Subcutaneous abdominal adipose tissue (tissue), 5 donors: Measurements from ENCODE around the gene RNF224.

Source experiments
- H3K27ac ChIP-seq: one replicate; pipeline ENCODE4 v1.7.0; 2013; ENCODE audit warnings: low read depth, mild to moderate bottlenecking, inconsistent platforms, low read length, moderate library complexity
- H3K27me3 ChIP-seq, 5 donors: one replicate each; pipeline ENCODE4 v1.7.0; 2013; ENCODE audit warnings: low read length in 5 of 5, inconsistent platforms in 1 of 5; ENCODE audit not compliant: control insufficient read depth in 5 of 5, insufficient read depth in 4 of 5
- H3K36me3 ChIP-seq, 5 donors: one replicate each; pipeline ENCODE4 v1.7.0; 2013; ENCODE audit warnings: low read length in 5 of 5; ENCODE audit not compliant: control insufficient read depth in 5 of 5, insufficient read depth in 5 of 5
- H3K4me1 ChIP-seq, 5 donors: one replicate each; pipeline ENCODE4 v1.7.0; 2013; ENCODE audit warnings: low read length in 5 of 5, mild to moderate bottlenecking in 3 of 5, moderate library complexity in 1 of 5; ENCODE audit not compliant: control insufficient read depth in 5 of 5, insufficient read depth in 5 of 5
- H3K4me3 ChIP-seq, 5 donors: one replicate each; pipeline ENCODE4 v1.7.0; 2013; ENCODE audit warnings: low read length in 5 of 5, low read depth in 1 of 5
- H3K9ac ChIP-seq, 5 donors: one replicate each; pipeline ENCODE4 v1.7.0; 2013; ENCODE audit warnings: low read length in 5 of 5, mild to moderate bottlenecking in 4 of 5, moderate library complexity in 3 of 5
- H3K9me3 ChIP-seq, 5 donors: one replicate each; pipeline ENCODE4 v1.7.0; 2013; ENCODE audit warnings: low read length in 5 of 5; ENCODE audit not compliant: control insufficient read depth in 5 of 5
- donor health status: healthy.
- donor health status: healthy.
- donor health status: healthy.
- donor health status: healthy.
- donor health status: healthy.

Gene RNF224

GRCh38 chr9:137199411-137200121, 27.7 kb upstream of the RNF224 start:
- H3K27ac ChIP-seq: no peak overlapping the region
- no peaks in the 10 kb centered on the region for H3K27me3 ChIP-seq
- peak overlapping the region in 3 of 5 donors; percentile 39 to 60 (median 48) for H3K4me3 ChIP-seq
- H3K9ac ChIP-seq: peak overlapping the region in 2 of 5 donors; percentile 20 to 35
- peaks cover 7 to 64% (median 51%) of the 10 kb centered on the region in 5 donors for H3K4me1 ChIP-seq
- no peaks in the 10 kb centered on the region for H3K36me3 ChIP-seq
- H3K9me3 ChIP-seq: no peaks in the 10 kb centered on the region

GRCh38 chr9:137200311-137201204, 26.7 kb upstream of the RNF224 start, which contains the start of gene TPRN:
Gene TPRN, minus strand, starts transcription at chr9:137200741. Its CDS starts 30 bp downstream, at chr9:137200711.
- H3K4me3 ChIP-seq: peak within 1 kb of the TSS; percentile 59 to 92 (median 71)
- peak within 1 kb of the TSS; percentile 70 for H3K27ac ChIP-seq
- H3K4me1 ChIP-seq: peaks cover 10 to 65% (median 58%) of the 10 kb centered on the region in 5 donors
- peak within 1 kb of the TSS in 4 of 5 donors; percentile 43 to 77 (median 61) for H3K9ac ChIP-seq
- H3K36me3 ChIP-seq: no peaks in the 10 kb centered on the region
- no peaks in the 10 kb centered on the region for H3K9me3 ChIP-seq
- no peaks in the 10 kb centered on the region for H3K27me3 ChIP-seq

GRCh38 chr9:137201205-137201868, 26.0 kb upstream of the RNF224 start:
- Histone ChIP-seq H3K9ac (peak overlapping the region in 4 of 5 donors; percentile 43 to 77 (median 61)), H3K27me3 (no peaks in the 10 kb centered on the region), H3K4me3 (peak overlapping the region; percentile 59 to 92 (median 71)), H3K27ac (peak overlapping the region; percentile 70), H3K36me3 (no peaks in the 10 kb centered on the region), H3K4me1 (peaks cover 13 to 69% (median 66%) of the 10 kb centered on the region in 5 donors), H3K9me3 (no peaks in the 10 kb centered on the region)

GRCh38 chr9:137202966-137203365, 24.3 kb upstream of the RNF224 start:
- Histone ChIP-seq H3K4me1 (peaks cover 16 to 72% (median 69%) of the 10 kb centered on the region in 5 donors), H3K27ac (no peak overlapping the region), H3K9me3 (no peaks in the 10 kb centered on the region), H3K4me3 (no peak overlapping the region), H3K27me3 (no peaks in the 10 kb centered on the region), H3K36me3 (no peaks in the 10 kb centered on the region), H3K9ac (peak overlapping the region in 1 of 5 donors; percentile 40)

- Histone ChIP-seq H3K9me3 (no peaks in the 10 kb centered on the region), H3K27me3 (no peaks in the 10 kb centered on the region), H3K9ac (peak overlapping the region; percentile 68 to 94 (median 92)), H3K36me3 (peaks cover 0 to 7% (median 2%) of the 10 kb centered on the region in 5 donors), H3K27ac (peak overlapping the region; percentile 78), H3K4me1 (peaks cover 16 to 55% (median 54%) of the 10 kb centered on the region in 5 donors), H3K4me3 (peak overlapping the region; percentile 76 to 97 (median 96))
Observed at GRCh38 chr9:137204731-137205125, 22.6 kb upstream of the RNF224 start.

GRCh38 chr9:137205126-137206069, 21.9 kb upstream of the RNF224 start, which contains the start of the genes NDOR1 and TMEM203:
Gene NDOR1, plus strand, starts transcription at chr9:137205700. Its CDS starts 78 bp downstream, at chr9:137205778.
Gene TMEM203, minus strand, starts transcription at chr9:137205648. Its CDS starts 234 bp downstream, at chr9:137205414.
- Histone ChIP-seq H3K4me3 (peak within 1 kb of the TSS; percentile 83 to 97 (median 96)), H3K36me3 (peaks cover 0 to 7% (median 2%) of the 10 kb centered on the region in 5 donors), H3K4me1 (peaks cover 16 to 53% (median 51%) of the 10 kb centered on the region in 5 donors), H3K9me3 (no peaks in the 10 kb centered on the region), H3K27ac (peak within 1 kb of the TSS; percentile 78), H3K9ac (peak within 1 kb of the TSS; percentile 80 to 97 (median 92)), H3K27me3 (no peaks in the 10 kb centered on the region)

- H3K27ac ChIP-seq: no peak overlapping the region
- no peaks in the 10 kb centered on the region for H3K27me3 ChIP-seq
- H3K4me3 ChIP-seq: peak overlapping the region in 3 of 5 donors; percentile 83 to 97 (median 96)
- peak overlapping the region in 3 of 5 donors; percentile 25 to 97 (median 94) for H3K9ac ChIP-seq
- H3K36me3 ChIP-seq: peaks cover 0 to 7% (median 2%) of the 10 kb centered on the region in 5 donors
- H3K9me3 ChIP-seq: no peaks in the 10 kb centered on the region
- peaks cover 16 to 45% (median 44%) of the 10 kb centered on the region in 5 donors for H3K4me1 ChIP-seq
Observed at GRCh38 chr9:137206602-137207001, 20.7 kb upstream of the RNF224 start.

GRCh38 chr9:137211532-137211931, 15.8 kb upstream of the RNF224 start:
- Histone ChIP-seq H3K27me3 (no peaks in the 10 kb centered on the region), H3K9me3 (no peaks in the 10 kb centered on the region), H3K27ac (no peak overlapping the region), H3K36me3 (peaks cover 0 to 20% (median 12%) of the 10 kb centered on the region in 5 donors), H3K9ac (no peak overlapping the region), H3K4me3 (no peak overlapping the region), H3K4me1 (peaks cover 3 to 8% (median 5%) of the 10 kb centered on the region in 5 donors)
